Activated naive CD4-positive, alpha-beta T cell treated with Interleukin-2 at 50 U/mL for 16 hours (primary cell): Measurements from ENCODE around the gene SFXN1.
"Not testable (repeated sequence)": the region's sequence is repeated elsewhere in the genome, so short reads cannot be mapped to it uniquely, and the experiment has no call there.

Experiments used
- DNase-seq: peaks from one replicate; pipeline ENCODE4 v3.0.0-alpha.2; 2020

SFXN1 gene

DNA sequence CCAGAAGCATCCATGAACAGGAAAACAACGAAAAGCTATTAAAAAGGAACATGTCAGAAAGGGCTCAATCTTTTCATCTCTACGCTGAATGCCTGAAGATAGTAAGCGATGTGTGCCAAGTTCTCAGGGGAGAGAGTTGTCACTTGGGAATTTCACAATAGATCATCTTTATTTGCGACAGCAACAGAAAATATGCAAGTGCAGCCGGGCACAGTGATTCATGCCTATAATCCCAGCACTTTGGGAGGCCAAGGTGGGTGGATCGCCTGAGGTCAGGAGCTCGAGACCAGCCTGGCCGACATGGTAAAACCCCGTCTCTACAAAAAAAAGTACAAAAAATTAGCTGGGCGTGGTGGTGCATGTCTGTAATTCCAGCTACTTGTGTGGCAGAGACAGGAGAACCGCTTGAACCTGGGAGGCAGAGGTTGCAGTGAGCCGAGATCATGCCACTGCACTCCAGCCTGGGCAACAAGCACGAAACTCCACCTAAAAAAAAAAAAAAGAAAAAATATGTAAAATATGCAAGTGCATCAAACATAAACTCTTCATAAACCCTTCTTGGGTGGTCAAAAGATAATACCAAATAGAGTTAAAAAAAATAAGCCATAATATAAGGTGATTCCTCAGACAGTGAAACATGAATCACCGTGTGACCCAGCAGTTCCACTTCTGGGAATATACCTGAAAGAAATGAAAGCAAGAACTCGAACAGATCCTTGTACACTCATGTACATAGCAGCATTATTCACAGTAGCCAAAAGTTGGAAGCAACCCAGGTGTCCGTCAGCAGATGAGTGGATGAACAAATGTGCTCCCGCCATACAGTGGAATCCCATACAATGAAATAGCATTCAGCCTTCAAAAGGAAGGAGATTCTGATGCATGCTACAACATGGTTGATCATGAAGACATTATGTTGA, 16.2 kb downstream of the SFXN1 start:
- no peak for DNase-seq

DNA sequence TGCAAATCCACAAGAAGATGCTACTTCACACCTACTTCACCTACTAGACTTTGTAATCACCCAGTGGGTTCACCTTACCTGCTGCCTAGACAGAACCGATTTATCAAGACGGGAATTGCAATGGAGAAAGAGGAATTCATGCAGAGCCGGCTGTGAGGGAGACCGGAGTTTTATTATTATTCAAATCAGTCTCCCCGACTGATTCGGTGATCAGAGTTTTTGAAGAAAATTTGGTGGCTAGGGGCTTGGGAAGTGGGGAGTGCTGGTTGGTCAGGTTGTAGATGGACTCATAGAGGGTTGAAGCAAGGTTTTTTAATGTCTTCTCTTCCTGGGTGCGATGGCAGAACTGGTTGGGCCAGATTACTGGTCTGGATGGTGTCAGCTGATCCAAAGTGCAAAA, 23.4 kb downstream of the SFXN1 start:
- DNase-seq, result no peak

DNA sequence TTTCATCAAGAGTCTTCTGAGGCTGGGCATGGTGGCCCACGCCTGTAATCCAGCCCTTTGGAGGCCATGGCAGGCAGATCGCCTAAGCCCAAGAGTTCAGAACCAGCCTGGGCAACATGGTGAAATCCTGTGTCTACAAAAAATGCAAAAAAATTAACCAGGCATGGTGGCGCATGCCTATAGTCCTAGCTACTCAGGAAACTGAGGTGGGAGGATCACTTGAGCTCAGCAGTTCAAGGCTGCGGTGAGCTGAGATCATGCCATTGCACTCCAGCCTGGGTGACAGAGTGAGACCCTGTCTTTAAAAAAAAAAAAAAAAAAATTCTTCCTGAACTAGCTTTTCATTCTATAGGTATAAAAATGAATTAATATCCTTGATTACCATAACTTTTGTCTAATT, 29.3 kb downstream of the SFXN1 start:
- DNase-seq, result peak; percentile 38

DNA sequence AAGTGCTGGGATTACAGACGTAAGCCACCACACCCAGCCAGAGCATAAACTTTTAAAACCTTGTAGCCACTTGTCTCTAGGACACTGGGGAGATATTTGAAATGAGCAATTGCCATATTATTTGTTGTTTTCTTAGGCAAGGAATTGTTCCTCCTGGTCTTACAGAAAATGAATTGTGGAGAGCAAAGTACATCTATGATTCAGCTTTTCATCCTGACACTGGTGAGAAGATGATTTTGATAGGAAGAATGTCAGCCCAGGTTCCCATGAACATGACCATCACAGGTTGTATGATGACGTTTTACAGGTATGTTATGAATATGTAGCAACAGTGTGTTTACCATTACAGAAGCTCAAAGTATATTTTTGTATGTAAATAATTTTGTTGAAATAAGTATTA, 30.5 kb downstream of the SFXN1 start:
- DNase-seq, result no peak

DNA sequence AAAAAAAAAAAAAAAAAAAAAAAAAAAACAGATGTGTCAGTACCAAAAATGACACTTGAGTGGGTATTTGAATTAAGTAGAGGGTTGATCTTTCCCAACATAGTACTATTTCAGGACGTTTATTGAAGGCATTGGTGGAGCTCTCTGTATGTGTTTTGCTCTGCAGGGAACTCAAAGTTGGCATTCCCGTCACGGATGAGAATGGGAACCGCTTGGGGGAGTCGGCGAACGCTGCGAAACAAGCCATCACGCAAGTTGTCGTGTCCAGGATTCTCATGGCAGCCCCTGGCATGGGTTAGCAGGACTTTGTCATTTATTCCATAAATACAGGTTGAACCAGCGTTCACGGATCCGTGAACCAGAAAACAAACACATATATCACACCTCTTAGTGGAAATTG, 34.9 kb downstream of the SFXN1 start:
- no peak for DNase-seq

DNA sequence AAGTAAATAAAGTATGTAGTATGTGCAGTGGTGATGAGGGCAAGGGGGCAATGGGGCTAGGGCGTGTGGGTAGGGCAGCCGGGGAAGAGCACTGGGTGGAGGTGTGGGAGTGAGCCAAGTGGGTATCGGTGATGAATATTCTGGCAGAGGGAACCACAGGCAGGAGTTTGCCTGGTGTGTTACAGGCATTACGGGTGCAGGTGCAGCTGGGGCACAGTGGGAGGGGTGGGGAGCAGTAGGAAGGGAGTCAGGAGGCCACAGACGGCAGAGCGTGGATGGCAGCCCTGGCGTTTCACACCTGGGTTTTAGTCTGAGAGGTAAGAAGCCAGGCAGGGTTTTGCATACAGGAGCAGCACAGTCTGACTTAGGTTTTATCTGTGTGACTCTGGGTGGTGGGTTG, 35.4 kb downstream of the SFXN1 start:
- DNase-seq, result no peak

DNA sequence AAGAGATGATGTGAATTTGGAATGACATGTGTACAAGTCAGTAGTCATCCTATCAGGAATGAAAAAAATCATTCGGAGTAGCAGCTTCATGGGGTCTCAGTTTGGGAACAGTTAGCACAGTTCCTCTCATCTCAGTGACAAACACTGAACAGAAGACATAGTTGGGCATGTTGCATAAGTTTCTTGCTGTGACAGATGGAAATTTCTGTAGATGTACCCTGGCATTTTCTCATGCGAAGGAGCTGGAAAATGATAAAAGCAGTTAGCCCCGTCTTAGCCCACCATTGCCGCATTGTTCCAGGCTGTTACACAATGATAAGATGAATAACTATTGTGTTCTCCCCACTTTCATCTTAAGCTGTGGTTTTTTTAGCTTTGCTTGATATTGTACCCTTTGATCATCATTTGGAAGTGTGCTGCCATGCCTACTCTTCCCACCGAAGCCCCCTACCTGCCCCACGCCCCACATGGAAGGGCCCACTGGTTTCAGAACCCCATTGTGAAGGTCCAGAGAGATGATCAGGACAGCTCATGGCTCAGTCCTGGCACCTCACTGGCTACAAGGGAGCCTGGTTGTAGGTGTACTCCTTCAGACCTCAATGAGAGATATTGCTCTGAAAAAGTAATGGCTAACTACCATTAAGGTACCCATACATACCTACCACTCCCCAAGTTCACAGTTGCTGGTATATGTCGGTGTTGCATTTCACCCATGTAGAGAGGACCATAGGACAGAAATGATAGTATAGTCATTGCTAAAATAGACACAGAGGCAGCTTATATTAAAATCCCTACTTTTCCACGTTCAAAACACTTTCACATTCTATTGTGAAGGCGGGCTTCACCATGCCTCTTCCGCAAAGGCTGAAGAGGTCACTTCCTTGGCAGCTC, 38.8 kb downstream of the SFXN1 start:
- DNase-seq, result peak; percentile 31

DNA sequence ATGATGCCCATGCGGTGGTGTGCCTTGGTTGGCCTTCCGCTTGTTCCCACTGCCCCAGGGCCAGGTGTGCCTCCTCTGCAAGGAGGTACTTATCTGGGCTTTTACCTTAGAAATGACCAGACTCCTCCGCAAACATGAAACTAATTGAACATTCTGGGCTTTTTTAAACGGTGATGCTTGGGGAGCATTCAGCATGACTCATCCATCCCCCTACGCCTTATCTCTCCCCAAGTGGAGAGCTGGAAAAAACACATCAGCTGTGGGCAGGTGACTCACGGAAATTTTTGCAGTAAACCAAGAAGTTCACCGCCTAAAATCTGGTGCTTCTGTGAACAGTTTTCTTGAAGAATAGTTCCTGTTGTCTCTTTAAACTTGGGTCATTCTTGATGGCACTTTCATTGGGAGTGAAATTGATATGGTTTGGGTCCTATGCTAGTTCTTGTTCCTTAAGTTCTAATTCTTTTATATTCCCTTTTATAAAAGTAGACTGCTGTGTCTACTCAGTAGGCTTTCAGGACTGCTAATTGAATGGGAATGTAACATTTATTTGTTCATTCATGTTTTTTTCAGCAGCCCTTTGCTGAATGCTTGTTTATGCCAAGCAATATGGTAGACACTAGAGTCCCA, 39.6 kb downstream of the SFXN1 start:
- DNase-seq, result peak; percentile 88

DNA sequence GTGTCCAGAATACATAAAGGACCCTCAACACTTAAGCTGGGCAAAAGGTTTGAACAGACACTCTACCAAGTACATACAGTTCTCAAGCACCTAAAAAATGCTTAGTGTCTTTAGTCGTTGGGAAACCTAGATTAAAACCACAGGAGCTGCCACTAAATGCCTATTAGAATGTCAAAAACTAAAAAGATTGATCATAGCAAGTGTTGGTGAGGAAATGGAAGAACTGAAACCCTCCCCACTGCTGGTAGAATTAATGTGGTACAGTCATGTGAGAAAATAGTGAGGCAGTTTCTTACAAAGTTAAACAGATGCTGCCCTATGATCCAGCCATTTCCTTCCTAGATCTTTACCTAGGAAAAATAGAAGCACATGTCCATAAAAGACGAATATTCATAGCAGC, 40.6 kb downstream of the SFXN1 start:
- DNase-seq, result no peak

DNA sequence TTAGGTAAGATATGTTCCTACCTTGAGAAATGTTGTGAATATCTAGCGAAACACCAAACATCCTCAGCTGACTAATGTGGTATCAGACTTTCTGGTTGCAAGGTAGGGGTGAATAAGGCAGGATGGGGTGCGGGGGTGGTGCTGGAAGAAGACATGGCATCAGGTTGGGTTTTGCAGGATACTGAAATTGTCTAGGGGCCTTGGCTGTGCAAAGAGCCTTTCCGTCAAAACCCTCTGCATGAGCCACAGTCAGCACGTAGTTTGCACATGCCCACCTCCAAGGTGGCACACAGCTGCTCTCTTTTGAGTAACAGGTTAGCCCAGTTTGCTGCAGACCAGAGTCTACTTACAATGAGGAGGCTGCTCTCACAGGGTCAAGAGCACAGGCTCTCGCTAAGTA, 42.0 kb downstream of the SFXN1 start:
- peak; percentile 52 for DNase-seq

DNA sequence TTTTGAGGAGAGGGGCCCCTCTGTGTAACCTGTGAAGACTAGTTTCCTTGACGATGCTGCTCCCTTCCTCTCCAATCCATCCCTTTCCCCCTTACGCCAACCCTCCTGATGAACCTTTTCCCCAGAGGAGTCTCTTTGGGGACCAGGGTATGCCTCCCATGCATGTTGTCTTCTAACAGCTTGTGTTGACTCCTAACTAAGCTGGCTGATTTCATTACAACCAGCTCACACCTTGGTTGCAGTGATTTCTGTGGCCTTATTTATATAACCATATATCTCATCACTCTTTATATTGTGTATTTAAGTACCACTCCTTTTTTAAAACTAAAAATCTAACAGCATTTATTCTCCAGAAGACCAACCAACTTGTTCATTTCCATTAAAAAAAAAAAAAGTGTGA, 42.5 kb downstream of the SFXN1 start:
- DNase-seq, result no peak

DNA sequence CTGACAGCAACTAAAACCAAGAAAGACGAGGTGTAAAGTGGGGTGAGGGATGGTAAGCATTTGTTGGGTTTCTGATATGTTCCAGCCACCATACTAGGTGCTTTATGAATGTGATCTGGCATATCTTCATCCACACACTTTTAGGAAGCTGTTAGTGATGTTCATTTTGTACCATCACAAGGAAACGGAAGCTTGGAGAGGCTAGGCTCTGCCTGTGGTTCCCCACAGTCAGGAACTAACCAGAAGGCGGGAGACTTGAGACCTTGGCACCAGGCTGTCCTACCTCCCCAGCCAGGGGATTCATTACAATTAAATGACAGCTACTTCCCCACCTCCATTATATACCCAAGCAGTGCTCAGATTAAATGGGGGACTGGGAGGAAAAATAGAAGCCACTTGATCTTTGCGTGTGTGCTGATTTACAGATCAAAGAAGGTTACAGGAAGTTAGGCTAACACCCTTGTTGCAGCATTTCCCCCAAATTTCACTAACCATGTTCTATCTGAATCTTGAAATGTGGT, 43.0 kb downstream of the SFXN1 start:
- peak; percentile 46 for DNase-seq

DNA sequence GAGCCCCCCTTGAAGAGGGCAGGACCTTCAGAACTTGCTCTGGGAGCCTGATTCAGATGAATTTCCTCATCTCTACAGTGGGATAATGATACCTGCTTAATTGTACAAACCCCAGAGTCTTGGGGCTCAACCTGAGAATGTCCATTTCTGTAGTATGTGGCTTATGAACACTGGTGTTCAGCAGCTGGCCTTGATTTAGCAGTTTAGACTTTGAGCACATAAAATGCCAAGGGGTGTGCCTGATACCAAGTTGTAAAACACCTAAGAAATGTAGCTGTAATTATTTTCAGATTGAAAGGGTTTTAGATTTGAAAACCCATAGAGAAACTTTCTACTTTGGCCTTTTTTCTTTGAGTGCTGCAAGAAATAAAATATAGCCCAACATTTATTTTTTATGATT, 44.9 kb downstream of the SFXN1 start:
- no peak for DNase-seq

DNA sequence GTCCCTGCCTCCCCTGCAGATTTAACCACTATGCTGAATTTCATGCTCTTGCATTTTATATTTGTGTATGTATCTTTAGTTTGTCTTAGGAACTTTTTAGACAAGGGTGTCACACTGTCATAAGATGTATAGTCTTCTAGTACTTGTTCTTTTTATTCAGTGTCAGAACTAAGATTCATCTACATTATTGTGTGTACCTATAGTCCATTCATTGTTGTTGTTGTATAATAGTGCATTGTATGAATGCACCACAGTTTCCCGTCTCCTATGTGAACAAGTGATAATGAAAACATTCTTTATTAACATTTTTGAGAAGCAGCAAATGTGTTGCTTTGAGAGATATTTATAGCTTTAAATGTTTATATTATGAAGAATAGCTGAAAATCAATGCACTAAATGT, 45.9 kb downstream of the SFXN1 start:
- DNase-seq, result no peak

DNA sequence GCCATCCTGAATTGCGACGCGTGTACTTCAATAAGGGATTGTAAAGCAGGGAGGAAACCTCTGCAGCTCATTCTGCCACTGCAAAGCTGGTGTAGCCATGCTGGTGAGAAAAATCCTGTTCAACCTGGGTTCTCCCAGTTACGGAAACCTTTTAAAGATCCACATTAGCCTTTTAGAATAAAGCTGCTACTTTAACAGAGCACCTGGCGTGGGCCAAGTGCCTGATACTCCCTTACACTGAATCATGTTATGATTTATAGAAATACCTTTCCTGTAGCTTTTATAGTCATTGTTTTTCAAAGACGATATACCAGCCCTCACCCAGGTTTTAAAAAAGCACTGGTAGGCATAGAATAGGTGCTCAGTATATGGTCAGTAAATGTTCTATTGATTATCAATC, 48.3 kb downstream of the SFXN1 start:
- no peak for DNase-seq

DNA sequence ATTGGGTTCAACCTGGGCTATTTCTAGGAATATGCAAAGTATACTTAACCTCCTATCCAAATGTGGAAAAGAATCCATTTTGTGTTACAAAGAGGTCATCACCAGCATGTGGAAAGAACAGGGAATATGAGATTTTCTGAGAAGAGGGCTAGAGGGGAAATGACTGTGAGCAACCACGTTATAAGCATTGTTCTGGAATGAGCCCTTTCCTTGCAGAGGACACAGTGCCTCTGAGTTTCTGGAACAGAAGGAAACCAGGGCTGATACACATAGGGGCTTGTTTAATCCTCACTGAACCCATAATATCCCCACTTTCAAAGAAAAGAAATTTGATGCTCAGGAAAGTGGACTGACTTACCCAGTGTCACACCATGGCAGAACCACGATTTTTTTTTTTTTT, 53.0 kb downstream of the SFXN1 start:
- no peak for DNase-seq

DNA sequence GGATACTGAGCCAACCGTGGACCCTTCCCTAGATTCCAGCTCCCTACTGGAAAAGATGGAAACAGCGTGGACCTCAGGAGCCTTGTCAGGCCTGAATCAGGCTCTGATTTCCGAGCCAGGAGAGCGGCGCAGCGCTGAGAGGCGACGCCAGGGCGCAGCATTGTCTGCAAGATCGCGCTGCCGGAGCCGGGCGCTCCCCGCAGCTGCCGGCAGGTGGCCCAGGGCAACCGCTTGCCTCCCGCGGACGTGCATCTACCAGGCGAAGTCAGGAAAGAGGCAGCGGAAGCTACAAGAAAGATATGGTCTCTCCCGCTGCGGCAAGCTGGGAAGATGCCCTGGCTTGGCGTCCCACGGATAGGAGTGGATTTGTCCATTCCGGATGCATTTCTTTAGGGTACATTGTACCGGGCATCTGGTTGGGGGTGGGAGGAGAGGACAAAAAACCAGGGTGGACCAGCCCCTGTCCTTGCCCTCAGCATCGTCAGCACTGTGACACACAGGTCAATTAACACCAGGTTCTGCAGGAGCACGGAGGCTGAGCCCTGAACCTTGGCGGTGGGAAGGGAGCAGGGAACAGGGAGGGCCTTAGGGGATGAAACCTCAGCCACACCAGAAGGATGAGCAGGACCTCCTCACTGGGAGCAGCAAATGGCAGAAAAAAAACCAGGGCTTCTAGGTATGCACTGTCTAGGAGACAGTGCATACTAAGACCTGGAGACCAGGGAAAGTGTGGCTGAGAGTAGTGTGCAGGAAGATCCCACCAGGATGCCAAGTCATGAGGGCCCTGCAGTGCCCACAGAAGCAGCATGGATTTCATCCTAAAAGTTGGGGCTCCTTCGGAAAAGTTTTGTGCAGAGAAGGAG, 55.9 kb downstream of the SFXN1 start:
- peak; percentile 86 for DNase-seq

DNA sequence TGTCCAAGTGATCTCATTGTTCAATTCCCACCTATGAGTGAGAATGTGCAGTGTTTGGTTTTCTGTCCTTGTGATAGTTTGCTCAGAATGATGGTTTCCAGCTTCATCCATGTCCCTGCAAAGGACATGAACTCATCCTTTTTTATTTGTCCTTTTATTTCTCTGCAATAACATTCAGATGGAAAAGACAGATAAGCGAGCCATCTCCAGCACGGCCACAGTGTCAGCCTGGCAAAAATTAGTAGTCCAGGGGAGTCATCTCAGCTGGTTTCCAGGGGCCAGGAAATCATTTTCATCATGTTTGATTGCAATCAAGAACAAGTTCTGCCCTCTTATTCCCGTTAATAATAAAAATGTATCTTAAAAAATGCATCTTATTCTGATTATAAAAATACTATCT, 57.0 kb downstream of the SFXN1 start:
- DNase-seq, result not testable (repeated sequence)

DNA sequence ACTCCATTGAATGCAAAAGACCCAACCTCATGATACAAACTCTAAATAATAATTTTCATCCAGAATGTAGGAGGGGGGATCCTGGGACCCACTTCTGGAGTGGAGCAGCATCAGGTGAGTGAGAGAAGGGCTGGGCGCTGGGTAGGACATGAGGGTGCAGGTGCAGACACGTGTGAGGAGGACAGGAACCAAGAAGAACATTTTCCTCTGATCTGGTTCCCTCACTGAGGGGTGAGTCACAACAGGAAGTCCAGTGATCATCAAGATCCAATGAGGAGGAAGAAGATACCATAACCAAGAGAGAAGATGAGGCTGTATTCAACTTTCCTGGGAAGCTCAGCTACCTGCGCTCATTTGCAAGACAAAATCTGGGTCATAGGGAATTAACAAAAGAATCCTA, 57.4 kb downstream of the SFXN1 start:
- DNase-seq, result no peak

DNA sequence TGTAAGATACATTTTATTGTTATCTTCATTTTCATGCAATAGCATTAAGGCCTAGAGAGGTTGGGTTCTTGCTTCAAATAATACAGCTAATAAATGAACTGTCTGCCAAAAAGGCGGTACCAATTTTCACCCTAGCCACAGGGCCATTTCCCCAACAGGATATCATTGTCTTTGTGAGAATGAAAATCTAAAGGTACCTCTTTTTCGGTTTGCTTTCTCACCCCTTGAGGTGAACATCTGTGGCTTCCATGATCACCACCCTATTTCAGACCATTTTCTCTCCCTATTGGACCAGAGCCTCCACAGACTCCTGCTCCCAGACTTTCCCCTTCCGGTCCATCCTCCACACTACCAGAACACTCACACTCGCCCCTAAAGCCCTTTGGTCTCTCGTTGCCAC, 60.2 kb downstream of the SFXN1 start:
- DNase-seq, result no peak

DNA sequence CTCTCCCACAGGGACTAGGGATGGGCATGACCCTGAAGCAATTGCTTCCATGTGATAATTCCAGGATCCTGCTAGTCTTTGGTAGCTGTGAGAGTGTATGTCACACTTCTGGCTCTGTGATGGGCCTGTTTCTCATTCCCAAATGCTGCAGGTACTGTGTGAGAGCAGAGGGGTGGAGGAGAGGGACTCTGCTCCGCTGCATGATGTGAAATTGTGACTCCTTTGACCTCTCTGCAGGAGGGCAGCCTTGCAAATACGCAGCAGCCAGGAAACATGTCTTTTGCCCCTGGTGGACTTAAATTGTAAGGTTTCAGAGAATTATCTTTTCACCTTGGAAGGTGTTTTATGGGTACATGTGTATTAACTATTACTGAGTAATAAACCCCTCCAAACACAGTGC, 61.6 kb downstream of the SFXN1 start:
- no peak for DNase-seq

DNA sequence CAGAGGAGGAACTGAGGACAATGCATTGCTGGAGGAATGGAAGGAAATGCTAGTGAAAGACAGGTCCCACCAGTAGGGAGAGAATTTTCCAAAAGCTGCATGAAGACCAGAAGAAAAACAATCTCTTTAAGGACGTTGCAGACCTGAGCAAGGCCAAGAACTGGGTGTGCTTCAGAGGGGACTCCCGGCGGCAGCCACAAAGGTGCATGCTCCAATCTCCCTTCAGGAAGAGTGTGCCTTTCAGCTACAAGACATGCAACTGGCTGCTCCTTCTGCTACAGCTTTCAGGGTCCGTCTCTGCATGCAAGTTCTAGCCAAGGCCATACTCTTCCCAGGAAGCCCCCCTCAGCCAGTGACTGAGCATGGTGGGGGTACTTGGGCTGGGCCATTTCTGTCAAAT, 62.9 kb downstream of the SFXN1 start:
- no peak for DNase-seq
